GM21528 (cell line): ENCODE measurements around the gene STK32C.

Source experiments
- ATAC-seq: cut with Tn5 transposase; IDR thresholded peaks from one replicate; pipeline ENCODE4 v1.9.1; 2021; ENCODE audit warnings: mild to moderate bottlenecking, moderate library complexity; ENCODE audit not compliant: unreplicated experiment, low FRiP score

Gene STK32C

GRCh38 chr10:132289439-132289838, 18.3 kb downstream of the STK32C start:
- ATAC-seq: no peak

GRCh38 chr10:132283604-132284382, 24.0 kb downstream of the STK32C start:
- no peak for ATAC-seq

GRCh38 chr10:132282667-132283603, 24.8 kb downstream of the STK32C start:
- no peak for ATAC-seq

GRCh38 chr10:132281915-132282666, 25.7 kb downstream of the STK32C start:
- no peak for ATAC-seq

- no peak for ATAC-seq
These were observed 27.1 kb downstream of the STK32C start for GRCh38 chr10:132280646-132281074.

- no peak for ATAC-seq
These were observed 27.7 kb downstream of the STK32C start for GRCh38 chr10:132279873-132280645.

- no peak for ATAC-seq
These were observed 30.4 kb downstream of the STK32C start for GRCh38 chr10:132277311-132277741.

GRCh38 chr10:132276706-132277105, 31.0 kb downstream of the STK32C start:
- no peak for ATAC-seq

- no peak for ATAC-seq
These were observed 31.5 kb downstream of the STK32C start for GRCh38 chr10:132276179-132276675.

- no peak for ATAC-seq
These were observed 32.1 kb downstream of the STK32C start for GRCh38 chr10:132275426-132276178.

- no peak for ATAC-seq
These were observed 32.8 kb downstream of the STK32C start for GRCh38 chr10:132274986-132275385.

- no peak for ATAC-seq
These were observed 33.2 kb downstream of the STK32C start for GRCh38 chr10:132274581-132274980.

- ATAC-seq: no peak
These were observed 33.8 kb downstream of the STK32C start for GRCh38 chr10:132273966-132274365.

GRCh38 chr10:132273304-132273944, 34.3 kb downstream of the STK32C start:
- no peak for ATAC-seq

- ATAC-seq: no peak
These were observed 35.3 kb downstream of the STK32C start for GRCh38 chr10:132272231-132272971.

- ATAC-seq: no peak
These were observed 36.1 kb downstream of the STK32C start for GRCh38 chr10:132271458-132272230.
